ENCODE data around the gene ARID2.

The ARID2 gene

GRCh38 chr12:45762185-45763110 lies 32.9 kb downstream of the ARID2 start:
- peak; percentile 9 for DNase-seq (ENCODE audit: low spot score)

- no peak for DNase-seq (ENCODE audit: low spot score)
Observed at GRCh38 chr12:45763381-45763780, 33.9 kb downstream of the ARID2 start.

DNA sequence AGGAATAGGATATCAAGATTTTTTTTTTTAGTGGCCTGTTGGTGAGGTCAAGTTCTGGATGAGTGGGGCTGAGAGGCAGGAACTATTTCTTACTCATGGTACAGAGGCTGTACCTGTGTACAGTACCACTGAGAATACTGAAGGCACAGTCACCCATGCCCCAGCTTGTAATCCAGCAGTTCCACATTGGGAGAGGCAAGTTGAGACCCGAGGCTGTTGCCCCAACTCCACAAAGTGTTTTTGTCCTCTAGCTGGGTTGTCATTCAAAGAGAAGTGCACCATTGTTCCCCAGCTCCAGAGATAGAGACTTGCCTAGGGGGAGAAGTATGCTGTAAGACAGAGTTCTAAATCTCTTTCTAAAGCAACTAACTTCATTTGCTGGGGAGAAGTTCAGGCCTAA lies 38.7 kb downstream of the ARID2 start:
- DNase-seq (ENCODE audit: low spot score), result no peak

DNA sequence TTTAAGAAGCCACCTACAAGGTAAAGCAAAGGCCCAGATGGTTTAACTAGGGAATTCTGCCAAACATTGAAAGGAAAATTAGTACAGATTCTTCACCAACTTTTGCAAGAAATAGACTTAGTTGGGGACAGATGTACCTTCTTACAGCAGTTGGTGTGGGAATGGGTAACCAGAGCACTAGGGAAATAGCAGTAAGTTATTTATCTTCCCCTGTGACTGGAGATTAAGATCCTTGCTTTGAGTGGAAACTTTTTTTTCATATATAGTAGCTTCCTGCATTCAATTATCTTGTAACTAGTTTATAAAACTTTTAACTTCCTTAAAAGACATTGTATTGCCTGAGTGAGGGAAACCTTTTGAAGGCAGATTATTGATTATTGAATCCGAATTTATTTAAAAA lies 44.2 kb downstream of the ARID2 start:
- no peak for DNase-seq (ENCODE audit: low spot score)

DNA sequence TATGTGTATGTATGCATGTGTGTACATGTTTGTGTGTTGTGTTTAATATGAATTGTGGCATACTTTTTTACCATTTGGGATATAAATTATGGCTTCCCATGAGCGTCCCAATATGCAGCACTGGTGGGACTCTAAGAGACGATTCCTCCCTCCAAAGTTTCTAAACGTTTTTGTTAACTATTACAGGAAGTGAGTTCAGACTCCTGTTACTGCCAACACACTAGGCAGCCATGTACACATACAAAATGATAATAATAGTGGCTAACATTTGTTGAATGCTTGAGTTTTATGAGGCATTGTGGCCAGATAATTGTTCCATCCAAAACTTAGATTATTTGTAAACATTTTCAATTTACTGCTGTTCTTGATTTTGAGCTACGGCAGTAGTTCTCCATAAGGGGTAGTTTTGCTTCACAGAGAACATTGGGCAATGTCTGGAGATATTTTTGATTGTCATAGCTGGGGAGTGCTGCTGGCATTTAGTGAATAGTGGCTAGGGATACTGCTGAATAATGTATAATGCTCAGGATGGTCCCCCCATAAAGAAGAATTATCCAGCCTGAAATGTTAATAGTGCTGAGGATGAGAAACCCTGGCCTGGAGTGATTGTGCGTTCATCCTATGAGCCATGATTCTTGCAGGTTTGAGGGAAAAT lies 45.1 kb downstream of the ARID2 start:
- DNase-seq (ENCODE audit: low spot score), result no peak

DNA sequence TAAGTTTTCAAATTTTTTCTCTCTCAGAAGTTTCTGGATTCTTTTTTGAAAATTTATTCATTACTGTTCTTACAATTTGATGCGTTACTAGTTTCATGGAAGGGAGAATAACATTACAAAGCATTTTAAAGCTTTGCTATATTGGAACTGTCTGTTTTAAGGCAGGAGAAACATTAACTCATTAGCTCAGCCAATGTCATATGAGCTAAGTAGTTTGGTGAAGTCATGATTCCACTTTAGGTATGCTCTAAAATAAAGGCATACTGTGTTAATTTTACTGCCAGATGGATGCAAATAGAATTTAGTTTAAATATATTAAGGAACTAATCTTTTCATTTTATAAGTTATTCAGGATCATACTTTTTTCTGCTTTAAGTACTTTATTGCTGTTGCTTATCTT lies 46.0 kb downstream of the ARID2 start:
- DNase-seq (ENCODE audit: low spot score), result no peak

DNA sequence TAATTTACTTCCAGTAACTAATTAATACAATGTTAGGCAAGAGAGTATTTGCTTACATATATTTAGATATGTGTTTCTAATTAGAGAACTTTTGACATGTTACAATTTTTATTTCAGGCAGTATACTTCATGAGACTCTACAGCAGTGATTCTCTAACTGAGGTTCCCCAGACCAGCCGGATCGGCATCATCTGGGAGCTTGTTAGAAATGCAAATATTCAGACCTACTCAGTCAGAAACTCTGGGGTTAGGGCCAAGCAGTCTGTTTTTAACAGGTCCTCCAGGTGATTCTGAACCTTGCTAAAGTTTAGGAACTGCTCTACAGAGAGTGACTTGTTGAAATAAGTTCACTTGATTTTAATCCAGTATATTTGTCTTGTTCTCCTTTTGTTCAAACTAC lies 46.5 kb downstream of the ARID2 start:
- DNase-seq (ENCODE audit: low spot score), result no peak

DNA sequence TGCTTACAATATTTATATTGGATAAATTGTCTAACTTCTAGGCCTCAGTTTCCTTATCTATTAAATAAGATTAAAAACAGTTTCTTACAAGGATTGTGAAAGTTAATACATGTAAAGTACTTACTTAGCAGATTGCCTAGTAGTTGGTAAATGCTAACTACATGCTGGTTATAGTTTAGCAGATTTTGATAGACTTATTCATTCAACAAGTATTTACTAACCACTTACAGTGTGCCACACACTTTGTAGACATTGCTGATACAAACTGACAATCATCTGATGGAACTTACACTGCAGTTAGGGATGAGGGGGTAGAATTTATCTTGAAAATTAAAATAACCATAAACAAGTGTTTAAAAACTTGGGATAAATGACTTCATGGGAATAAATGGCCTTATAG lies 50.4 kb downstream of the ARID2 start:
- no peak for DNase-seq (ENCODE audit: low spot score)

DNA sequence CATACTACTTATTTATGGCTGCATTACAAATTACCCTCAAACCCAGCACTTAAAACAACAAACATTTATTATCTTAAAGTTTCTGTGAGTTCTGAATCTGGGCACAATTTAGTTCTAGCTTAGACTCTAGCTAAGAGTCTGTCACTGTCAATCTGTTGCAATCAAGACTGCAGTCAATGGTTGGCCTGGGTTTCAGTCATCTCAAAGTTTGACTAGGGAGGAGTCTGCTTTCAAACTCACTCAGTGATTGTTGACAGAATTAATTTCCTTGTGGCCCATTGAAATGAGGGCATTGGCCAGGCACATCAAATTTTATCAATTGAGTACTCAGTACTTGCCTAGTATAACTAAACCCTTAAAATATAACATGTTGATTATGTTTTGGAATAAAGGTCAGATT lies 51.6 kb downstream of the ARID2 start:
- no peak for DNase-seq (ENCODE audit: low spot score)

GRCh38 chr12:45785315-45785714 lies 55.8 kb downstream of the ARID2 start:
- no peak for DNase-seq (ENCODE audit: low spot score)

- no peak for DNase-seq (ENCODE audit: low spot score)
Observed at GRCh38 chr12:45789025-45789424, 59.5 kb downstream of the ARID2 start.

- no peak for DNase-seq (ENCODE audit: low spot score)
Observed at GRCh38 chr12:45794422-45794821, 64.9 kb downstream of the ARID2 start.

GRCh38 chr12:45801625-45802024 lies 72.1 kb downstream of the ARID2 start:
- no peak for DNase-seq (ENCODE audit: low spot score)

DNA sequence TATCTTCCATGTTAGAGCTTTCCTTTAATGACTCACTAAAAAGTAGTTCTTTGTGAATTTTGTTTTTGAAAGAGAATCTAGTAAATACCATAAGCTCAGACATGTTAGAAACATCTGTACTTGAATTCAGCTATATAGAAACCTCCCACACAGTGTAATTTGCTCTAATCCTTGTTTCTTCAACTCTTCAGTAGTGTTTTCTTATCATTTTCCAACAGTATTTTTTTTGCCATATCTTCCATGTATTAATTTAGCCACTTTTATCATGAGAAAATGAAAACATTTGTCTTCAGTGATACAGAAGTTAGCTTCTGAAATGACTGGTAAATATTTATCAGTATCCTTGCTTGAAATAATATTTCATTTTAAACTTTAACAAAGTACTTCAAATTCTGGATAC lies 73.6 kb downstream of the ARID2 start:
- DNase-seq (ENCODE audit: low spot score), result no peak

DNA sequence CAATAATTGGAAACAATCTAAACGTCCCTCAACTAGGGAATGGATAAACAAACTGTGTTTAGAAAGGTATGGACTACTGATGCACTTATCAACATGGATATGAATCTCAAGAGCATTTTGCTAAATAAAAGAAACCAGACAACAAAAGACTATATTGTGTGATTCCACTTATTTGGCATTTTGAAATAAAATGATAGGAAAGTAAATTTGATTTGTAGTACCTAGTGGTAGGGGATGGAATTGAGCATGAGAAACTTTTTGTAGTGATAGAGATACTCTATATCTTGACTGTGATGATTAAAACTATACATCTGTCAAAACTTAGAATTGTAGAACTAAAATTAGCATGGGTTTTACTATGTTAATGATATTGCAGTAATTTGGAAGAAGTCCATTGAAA lies 87.1 kb downstream of the ARID2 start:
- no peak for DNase-seq (ENCODE audit: low spot score)

DNA sequence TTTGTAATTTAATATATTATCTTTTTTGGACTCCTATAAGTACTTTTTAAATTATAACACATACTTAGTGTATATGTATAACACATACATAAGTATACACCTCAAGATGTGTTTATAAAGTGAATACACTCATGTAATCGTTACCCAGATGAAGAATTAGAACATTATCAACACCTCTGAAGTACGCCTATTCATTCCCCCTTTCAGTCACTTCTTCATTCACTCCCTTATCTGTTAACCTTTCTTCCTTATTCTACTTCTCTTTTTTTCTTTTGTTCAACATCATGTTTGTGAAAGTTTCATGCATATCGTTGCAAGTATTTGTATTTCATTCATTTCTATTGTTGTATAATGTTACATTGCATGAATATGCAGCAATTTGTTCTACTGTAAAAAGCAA lies 98.5 kb downstream of the ARID2 start:
- no peak for DNase-seq (ENCODE audit: low spot score)

- DNase-seq (ENCODE audit: low spot score), result no peak
Observed at GRCh38 chr12:45828402-45828801, 98.9 kb downstream of the ARID2 start.

DNA sequence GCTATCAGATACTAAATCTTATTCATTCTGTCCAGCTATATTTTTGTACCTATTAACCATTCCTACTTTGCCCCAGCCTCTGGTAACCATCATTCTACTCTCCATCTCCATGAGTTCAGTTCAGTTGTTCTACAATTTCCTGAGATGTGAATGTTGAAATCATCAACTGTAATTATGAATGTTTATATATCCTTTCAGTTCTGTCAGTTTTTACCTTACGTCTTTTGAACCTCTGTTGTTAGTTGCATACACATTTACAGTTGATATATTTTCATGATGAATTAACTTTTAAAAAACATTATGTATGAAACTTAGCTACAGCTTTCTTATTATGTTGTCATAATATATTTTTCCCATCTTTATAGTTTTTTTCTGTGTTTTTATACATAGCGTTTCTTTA lies 102.1 kb downstream of the ARID2 start:
- no peak for DNase-seq (ENCODE audit: low spot score)

GRCh38 chr12:45833401-45833800 lies 103.9 kb downstream of the ARID2 start:
- no peak for DNase-seq (ENCODE audit: low spot score)

GRCh38 chr12:45834809-45835208 lies 105.3 kb downstream of the ARID2 start:
- no peak for DNase-seq (ENCODE audit: low spot score)

DNA sequence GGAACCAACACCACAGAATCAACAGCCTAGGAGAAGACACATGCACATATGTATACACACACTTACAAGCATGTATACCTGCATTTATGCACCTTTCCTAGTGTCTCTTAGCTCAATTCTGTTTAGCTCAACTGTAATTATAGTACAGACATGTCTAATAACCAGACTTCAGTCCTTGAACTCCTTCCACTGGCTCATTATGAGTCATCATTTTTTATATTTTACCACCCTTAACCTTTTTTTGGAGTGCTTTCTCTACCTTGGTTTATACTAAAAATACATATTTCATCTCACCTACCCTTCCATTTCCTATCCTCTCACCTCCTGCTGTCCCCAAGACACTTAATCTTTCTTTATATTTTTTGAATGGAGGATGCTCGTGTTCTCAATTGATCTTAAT lies 110.4 kb downstream of the ARID2 start:
- no peak for DNase-seq (ENCODE audit: low spot score)

- DNase-seq (ENCODE audit: low spot score), result no peak
Observed at GRCh38 chr12:45849289-45849688, 119.8 kb downstream of the ARID2 start.

DNA sequence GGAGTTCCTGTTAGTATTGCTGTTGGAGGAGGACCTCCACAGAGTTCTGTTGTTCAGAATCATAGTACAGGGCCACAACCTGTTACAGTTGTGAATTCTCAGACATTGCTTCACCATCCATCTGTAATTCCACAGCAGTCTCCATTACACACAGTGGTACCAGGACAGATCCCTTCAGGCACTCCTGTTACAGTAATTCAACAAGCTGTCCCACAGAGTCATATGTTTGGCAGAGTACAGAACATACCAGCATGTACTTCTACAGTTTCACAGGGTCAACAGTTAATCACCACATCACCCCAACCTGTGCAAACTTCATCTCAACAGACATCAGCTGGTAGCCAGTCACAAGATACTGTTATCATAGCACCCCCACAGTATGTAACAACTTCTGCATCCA lies 120.8 kb downstream of the ARID2 start:
- no peak for DNase-seq (ENCODE audit: low spot score)

DNA sequence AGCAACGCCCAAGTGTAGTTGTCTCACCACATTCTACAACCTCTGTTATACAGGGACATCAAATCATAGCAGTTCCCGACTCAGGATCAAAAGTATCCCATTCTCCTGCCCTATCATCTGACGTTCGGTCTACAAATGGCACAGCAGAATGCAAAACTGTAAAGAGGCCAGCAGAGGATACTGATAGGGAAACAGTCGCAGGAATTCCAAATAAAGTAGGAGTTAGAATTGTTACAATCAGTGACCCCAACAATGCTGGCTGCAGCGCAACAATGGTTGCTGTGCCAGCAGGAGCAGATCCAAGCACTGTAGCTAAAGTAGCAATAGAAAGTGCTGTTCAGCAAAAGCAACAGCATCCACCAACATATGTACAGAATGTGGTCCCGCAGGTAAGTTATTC lies 123.0 kb downstream of the ARID2 start:
- no peak for DNase-seq (ENCODE audit: low spot score)

Measured in activated CD4-positive, alpha-beta T cell treated with anti-CD3 and anti-CD28 coated beads, Interleukin-2, Interleukin-4, amounts not matched to agents 100 ng/mL and 50 ng/mL, durations not matched to agents 16 hours and 8 hours (primary cell).